ENCODE data around the gene LRIT1.

DNA sequence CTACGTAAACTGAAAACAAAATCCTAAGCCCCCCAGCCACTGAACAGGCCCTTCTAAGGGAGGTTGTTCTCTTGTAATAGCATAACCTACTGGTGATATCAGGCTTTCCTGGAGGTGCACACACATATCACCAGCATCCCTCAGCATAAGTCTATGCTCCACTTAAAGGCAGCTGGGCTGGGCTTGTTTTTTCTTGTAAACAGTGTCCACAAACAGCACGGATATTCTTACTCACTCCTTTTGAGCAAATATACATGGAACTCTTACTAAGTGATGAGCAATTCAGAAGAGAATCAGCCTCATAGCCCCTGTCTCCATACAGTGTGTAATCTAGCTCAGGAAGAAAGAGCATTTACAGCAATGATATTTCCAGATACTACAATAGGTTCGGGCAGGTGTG lies 2.4 kb downstream of the LRIT1 start:
- TF ChIP-seq, protein P1, sequence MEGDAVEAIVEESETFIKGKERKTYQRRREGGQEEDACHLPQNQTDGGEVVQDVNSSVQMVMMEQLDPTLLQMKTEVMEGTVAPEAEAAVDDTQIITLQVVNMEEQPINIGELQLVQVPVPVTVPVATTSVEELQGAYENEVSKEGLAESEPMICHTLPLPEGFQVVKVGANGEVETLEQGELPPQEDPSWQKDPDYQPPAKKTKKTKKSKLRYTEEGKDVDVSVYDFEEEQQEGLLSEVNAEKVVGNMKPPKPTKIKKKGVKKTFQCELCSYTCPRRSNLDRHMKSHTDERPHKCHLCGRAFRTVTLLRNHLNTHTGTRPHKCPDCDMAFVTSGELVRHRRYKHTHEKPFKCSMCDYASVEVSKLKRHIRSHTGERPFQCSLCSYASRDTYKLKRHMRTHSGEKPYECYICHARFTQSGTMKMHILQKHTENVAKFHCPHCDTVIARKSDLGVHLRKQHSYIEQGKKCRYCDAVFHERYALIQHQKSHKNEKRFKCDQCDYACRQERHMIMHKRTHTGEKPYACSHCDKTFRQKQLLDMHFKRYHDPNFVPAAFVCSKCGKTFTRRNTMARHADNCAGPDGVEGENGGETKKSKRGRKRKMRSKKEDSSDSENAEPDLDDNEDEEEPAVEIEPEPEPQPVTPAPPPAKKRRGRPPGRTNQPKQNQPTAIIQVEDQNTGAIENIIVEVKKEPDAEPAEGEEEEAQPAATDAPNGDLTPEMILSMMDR (optimal IDR thresholded peaks at IDR 0.05 in 1 of 3, IDR thresholded peaks at IDR 0.05 in 1 of 3, conservative IDR thresholded peaks at IDR 0.05 in 1 of 3; ENCODE audit: extremely low read depth in 1 of 3, insufficient read depth in 2 of 3, low read length in 3 of 3): no peak
- TF ChIP-seq EZH2 (IDR thresholded peaks at IDR 0.05; ENCODE audit: low read length): no peak
